Measurements from ENCODE around the gene CRMP1. TPM values are rescaled to one million over a fixed set of nuclear protein-coding genes. Genes with fewer than 3 reads are reported as not detected.

The CRMP1 gene
- total RNA-seq, 4 donors from 2014 or later, result 0.28 to 1.9 (median 0.44) TPM; not detected in 1

- ATAC-seq (ENCODE audit: low FRiP score), result no peak
- TF ChIP-seq, protein P1, sequence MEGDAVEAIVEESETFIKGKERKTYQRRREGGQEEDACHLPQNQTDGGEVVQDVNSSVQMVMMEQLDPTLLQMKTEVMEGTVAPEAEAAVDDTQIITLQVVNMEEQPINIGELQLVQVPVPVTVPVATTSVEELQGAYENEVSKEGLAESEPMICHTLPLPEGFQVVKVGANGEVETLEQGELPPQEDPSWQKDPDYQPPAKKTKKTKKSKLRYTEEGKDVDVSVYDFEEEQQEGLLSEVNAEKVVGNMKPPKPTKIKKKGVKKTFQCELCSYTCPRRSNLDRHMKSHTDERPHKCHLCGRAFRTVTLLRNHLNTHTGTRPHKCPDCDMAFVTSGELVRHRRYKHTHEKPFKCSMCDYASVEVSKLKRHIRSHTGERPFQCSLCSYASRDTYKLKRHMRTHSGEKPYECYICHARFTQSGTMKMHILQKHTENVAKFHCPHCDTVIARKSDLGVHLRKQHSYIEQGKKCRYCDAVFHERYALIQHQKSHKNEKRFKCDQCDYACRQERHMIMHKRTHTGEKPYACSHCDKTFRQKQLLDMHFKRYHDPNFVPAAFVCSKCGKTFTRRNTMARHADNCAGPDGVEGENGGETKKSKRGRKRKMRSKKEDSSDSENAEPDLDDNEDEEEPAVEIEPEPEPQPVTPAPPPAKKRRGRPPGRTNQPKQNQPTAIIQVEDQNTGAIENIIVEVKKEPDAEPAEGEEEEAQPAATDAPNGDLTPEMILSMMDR (IDR thresholded peaks at IDR 0.05), result no peak
- no peak for DNase-seq (ENCODE audit: low spot score)
These were observed 6.5 kb upstream of the CRMP1 start for GRCh38 chr4:5899396-5899795.

DNA sequence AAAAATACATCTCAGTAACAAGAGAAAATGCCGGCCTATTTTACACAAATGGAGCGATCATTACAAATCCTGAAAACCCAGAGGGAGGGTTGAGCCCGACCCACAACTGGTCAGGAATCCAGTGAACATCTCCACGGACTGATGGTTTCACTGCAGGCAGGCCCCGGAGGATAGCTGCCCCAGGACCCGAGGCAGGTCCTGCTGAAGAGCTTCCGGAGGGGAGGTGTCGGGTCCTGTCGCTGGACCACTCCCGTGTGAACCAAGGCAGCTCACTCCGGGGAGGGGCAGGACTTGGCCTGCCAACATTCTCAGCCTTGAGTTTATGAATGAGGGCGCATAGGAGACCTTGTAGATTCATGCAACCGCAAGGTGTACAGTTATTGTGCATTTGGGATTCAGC lies 4.8 kb upstream of the CRMP1 start:
- DNase-seq (ENCODE audit: low spot score) (no peak), ATAC-seq (ENCODE audit: low FRiP score) (no peak)
- TF ChIP-seq, protein P1 (IDR thresholded peaks at IDR 0.05), result no peak

DNA sequence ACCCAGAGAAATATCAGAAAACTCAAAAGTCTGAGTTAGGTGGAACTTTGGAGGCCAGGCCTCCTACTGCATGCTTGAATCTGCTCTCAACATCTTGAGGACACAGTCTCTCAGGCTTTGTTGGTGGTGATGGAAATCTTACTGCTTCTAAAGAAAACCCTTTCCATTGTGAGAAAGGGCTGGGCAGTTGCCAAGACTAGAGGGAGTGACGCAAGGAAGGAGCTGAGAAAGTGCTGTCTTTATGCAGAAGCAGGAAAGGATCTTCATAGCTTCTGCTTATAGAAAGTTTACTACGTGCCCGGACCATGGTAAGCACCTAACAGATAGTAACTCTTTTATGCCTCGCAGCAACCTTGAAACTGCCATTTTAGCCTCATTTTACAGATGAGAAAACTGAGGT lies 2.4 kb upstream of the CRMP1 start:
- DNase-seq (ENCODE audit: low spot score) (no peak), ATAC-seq (ENCODE audit: low FRiP score) (no peak)
- TF ChIP-seq, protein P1 (IDR thresholded peaks at IDR 0.05), result no peak

DNA sequence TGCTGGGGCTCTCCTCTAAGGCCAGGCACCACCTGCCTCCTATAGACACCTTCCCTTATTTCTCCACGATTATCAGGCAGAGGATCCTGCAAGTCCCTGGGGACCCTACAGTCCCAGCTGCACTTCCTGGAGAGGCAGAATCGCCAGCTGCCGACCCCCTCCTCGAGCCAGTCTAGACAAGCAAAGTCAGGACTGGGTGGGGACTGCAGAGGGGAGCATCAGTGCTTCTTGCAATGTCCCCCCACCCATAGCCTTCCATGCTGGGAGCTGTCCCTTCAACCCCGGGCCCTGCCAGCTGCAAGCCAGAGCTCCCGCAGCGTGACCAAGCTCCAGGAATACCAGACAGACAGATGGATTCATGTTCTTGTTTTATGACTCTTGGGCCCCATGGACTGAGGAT lies 1.4 kb upstream of the CRMP1 start:
- TF ChIP-seq, protein P1 (IDR thresholded peaks at IDR 0.05), result no peak
- ATAC-seq (ENCODE audit: low FRiP score) (no peak), DNase-seq (ENCODE audit: low spot score) (no peak)

- DNase-seq (ENCODE audit: low spot score), result no peak
- no peak for ATAC-seq (ENCODE audit: low FRiP score)
- TF ChIP-seq, protein P1 (IDR thresholded peaks at IDR 0.05), result no peak
These were observed 705 bp upstream of the CRMP1 start for GRCh38 chr4:5893591-5893990.

- TF ChIP-seq, protein P1 (IDR thresholded peaks at IDR 0.05), result no peak
- DNase-seq (ENCODE audit: low spot score) (no peak), ATAC-seq (ENCODE audit: low FRiP score) (no peak)
These were observed 423 bp downstream of the CRMP1 start for GRCh38 chr4:5892323-5893003.

DNA sequence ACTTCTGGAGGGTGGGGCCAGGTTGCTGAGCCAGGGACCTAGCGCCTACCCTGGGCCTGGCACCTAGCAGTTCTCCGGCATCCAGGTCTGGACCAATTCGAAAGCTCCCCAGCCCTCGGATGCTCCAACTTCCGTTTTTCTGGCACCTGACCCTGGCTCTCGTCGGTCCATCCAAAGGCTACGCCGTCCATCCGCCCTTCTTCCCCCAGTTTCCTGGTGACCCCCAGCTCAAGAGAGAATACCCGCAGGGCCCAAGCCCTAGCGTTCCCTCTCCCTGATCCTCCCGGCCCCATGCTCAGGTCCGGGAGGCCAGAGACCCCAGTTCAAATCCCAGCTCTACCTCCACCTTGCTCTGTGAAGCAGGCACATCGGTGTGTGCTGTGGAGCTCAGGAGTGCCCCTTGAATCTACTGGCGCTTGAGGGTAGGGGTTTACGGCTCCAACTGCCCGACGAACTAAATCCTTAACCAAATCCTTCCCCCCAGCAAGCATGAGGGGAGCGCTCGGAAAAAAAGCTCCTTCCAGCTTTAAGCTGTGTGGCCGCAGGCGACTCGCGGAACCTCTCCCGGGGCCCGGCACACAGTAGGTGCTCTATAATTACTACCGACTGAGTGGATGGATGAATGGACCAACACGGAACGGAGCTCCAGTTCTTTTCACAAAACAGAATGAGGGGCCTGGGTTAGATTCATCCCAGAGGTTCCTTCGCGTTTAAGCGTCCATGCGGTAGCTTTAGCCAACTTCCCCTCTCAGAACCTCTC lies 1.1 kb downstream of the CRMP1 start:
- TF ChIP-seq, protein P1 (IDR thresholded peaks at IDR 0.05), result no peak
- ATAC-seq (ENCODE audit: low FRiP score) (no peak), DNase-seq (ENCODE audit: low spot score) (no peak)

Data from omental fat pad (tissue), 4 donors.